ENCODE data around the gene TSPYL1. TPM values are rescaled to one million over a fixed set of nuclear protein-coding genes. Genes with fewer than 3 reads are reported as not detected.

Gene TSPYL1
- total RNA-seq, 1 donor: 114 TPM

DNA sequence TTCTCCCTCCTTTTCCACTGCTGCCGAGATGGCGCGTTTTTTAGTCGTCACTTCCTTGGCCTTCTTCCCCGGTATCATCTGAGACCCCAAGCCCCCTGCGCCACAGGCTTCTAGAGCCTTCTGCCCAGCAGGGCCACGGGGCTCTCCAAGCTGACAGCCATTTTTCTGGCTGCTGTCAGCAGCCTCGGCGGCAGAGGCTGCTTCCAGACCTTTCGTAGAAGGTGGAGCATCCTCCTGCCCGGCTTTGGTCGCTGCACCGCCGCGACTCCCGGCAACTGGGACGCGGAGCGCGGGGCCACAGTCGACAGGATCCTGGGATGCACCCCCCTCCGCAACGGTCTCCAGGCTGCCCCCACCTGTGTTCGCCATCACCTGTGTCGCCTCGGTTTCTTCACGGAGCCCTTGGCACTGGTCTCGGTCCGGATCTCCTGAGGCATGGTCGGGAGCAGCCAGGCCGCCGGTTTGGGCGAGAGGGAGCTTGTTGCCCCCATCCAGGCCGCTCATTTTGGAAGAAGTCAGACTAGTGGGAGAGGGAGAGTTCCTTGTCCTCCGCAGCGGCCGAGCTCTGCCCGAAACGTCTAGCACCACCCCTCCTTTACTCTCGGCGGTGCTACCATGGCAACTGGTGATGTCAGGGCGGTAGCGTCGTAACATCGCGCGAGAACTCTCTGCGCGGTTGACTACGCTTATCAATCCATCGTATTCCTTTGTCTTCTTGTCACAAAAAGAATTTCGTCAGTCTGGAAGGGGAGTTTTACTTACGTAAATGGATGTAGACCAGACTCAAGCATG is 26.0 kb downstream of the TSPYL1 start, which contains the start of gene TSPYL4:
Gene TSPYL4, minus strand, starts transcription at position 571 of the 792 bp plus-strand sequence. Its CDS starts 67 bp downstream, at position 504.
- peak; percentile 92 for DNase-seq (ENCODE audit: low read depth)
- TF ChIP-seq, protein P1, sequence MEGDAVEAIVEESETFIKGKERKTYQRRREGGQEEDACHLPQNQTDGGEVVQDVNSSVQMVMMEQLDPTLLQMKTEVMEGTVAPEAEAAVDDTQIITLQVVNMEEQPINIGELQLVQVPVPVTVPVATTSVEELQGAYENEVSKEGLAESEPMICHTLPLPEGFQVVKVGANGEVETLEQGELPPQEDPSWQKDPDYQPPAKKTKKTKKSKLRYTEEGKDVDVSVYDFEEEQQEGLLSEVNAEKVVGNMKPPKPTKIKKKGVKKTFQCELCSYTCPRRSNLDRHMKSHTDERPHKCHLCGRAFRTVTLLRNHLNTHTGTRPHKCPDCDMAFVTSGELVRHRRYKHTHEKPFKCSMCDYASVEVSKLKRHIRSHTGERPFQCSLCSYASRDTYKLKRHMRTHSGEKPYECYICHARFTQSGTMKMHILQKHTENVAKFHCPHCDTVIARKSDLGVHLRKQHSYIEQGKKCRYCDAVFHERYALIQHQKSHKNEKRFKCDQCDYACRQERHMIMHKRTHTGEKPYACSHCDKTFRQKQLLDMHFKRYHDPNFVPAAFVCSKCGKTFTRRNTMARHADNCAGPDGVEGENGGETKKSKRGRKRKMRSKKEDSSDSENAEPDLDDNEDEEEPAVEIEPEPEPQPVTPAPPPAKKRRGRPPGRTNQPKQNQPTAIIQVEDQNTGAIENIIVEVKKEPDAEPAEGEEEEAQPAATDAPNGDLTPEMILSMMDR (IDR thresholded peaks at IDR 0.05; ENCODE audit: insufficient read depth, low read depth, low read length): no peak
- peak within 1 kb of the TSS; percentile 75 for H3K4me3 ChIP-seq (ENCODE audit: low read depth, low read length)

DNA sequence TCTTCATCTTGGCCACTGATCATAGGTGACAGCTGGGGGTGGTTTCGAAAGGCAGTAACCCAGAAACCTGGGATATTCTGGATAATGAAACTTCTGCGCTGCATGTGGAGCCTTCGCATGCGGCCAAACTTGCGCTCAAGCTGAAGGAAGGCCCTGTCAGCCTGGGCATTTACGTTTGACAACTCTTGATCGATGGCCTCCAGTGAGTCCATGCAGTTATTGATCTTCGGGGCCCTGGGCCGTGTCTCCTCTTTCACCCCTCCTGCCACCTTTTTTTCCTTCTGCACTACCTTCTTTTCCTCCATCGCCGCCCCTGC is 26.6 kb downstream of the TSPYL1 start:
- DNase-seq (ENCODE audit: low read depth): no peak
- peak overlapping the region; percentile 75 for H3K4me3 ChIP-seq (ENCODE audit: low read depth, low read length)
- TF ChIP-seq, protein P1 (IDR thresholded peaks at IDR 0.05; ENCODE audit: insufficient read depth, low read depth, low read length): no peak

DNA sequence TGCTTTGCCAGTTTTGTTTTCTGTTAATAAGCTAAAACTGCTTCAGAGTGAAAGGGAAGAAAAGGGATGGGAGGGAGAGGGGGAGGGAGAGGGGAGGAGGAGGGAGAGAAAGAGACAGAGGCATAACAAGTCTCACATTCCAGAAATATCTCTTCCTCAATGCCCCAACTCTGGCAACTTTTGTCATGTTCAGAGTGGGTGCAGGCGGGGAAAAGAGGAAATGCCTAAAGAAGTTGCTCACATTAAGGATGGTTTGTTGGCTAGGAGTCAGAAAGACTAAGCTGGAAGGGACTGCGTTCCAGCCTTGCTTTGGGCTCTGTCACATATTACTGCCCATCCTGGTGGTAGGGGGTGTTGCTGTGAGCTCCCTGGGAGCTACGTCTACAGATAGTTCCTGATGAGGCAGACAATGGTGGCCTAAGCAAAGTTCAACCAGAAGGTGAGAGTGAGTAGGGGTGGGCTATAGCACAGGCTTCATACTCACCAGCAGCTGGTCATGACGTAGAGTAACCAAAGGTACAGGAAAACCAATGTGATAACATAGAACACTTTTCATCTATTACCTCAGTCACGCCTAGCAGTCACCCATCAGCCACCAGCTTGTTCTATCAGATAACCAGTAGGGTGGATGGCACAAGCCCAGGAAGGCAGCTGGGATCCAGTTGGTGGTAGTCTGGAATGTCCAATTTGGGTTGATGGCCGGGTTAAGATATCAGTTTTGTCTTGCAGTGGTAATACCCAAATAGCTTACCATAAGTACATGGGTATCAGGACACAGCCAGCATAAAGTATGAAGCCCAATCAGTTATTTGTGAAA is 28.0 kb downstream of the TSPYL1 start:
- peak; percentile 29 for DNase-seq (ENCODE audit: low read depth)

DNA sequence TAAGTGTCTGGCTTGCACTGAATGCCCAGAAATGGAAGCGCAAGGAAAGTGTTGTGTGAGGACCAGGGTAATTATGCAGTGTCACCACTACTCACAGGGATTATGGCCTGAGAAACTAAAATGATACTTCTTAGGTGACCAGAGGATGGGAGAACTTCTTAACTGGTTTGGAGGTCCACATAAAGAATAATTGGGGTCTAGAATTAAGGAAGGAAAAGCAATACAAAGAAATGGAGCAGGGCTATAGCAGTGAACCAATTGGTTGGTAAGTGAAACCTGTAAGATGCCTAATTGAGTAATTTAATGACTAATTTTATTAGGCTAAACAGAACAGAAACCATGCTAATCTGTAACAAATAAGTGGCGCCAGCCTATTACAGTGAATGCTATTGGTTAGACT is 31.2 kb downstream of the TSPYL1 start:
- no peak overlapping the region for H3K4me3 ChIP-seq (ENCODE audit: low read depth, low read length)
- no peak for DNase-seq (ENCODE audit: low read depth)
- TF ChIP-seq, protein P1 (IDR thresholded peaks at IDR 0.05; ENCODE audit: insufficient read depth, low read depth, low read length): no peak

More for the DNA sequence above, 28.0 kb downstream of the TSPYL1 start:
- TF ChIP-seq, protein P1 (IDR thresholded peaks at IDR 0.05; ENCODE audit: insufficient read depth, low read depth, low read length): no peak
- peak overlapping the region; percentile 50 for H3K4me3 ChIP-seq (ENCODE audit: low read depth, low read length)

DNA sequence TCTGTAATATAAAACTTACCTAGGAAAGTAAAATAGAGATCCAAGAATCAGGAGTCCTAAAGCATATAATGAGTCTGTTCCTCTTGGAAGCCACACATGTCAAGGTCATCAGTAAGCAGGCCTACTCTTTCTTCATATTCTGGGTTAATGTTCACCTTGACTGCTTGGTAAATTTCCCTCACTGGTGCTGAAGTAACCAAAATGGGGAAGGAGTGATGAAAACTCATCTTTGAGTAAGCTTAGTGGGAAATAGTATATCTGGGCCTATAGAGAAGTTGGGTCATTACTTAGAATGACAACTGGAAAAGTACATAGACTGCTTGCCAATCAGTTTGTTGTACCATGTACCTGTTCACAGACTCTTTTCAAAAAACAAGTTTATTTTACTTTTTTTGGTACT is 32.4 kb downstream of the TSPYL1 start:
- TF ChIP-seq, protein P1 (IDR thresholded peaks at IDR 0.05; ENCODE audit: insufficient read depth, low read depth, low read length): no peak
- DNase-seq (ENCODE audit: low read depth): no peak
- H3K4me3 ChIP-seq (ENCODE audit: low read depth, low read length): no peak overlapping the region

DNA sequence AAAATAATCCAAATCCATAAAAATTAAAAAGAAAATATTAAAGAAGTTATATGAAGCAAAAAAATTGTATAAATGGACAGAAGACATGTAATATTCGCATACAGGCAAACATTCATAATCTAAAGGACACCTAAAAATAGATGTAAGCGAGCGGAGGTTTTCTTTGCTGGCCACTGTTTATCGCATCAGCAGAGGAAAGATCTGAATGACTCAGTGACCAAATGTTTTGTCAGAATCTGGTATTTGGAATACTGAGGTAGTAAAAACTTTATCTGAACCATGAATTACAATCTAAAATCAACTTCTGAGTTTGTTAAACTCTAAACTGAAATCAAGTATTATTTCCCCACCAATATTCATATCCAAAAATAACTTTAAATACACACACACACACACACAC is 33.6 kb downstream of the TSPYL1 start:
- peak; percentile 59 for DNase-seq (ENCODE audit: low read depth)
- H3K4me3 ChIP-seq (ENCODE audit: low read depth, low read length): no peak overlapping the region
- TF ChIP-seq, protein P1 (IDR thresholded peaks at IDR 0.05; ENCODE audit: insufficient read depth, low read depth, low read length): no peak
